Activated T-helper 1 cell treated with anti-CD3 and anti-CD28 coated beads, Interleukin-2, amount 50 U/mL, for 16 hours (primary cell): ENCODE results near the gene RFTN1.

ENCODE experiments used
- DNase-seq, 2 donors: peaks; one replicate each; pipeline ENCODE4 v3.0.0-alpha.2; 2020; ENCODE audit warnings: low read depth in 1 of 2, low spot score in 1 of 2

Gene RFTN1

DNA sequence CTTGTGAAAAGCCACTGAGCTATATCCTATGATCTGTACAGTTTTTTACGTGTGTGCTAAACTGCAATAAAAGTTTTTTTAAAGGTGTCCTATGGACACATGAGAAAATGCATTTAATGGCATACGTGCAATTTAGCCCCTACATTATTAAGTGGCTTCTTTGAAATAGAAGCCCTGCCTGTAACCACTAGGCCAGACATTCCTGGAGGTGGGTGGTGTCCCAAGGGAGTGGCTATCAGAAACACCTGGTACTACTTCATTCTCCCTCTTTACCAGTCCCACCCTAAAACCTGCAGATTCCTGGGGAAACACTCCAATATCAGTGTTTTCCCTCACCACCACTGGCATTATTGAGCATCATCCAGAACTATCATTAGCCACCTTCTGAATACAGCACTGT, 148.5 kb downstream of the RFTN1 start:
- no peak for DNase-seq

- no peak for DNase-seq
Observed at GRCh38 chr3:16364323-16364722, 149.2 kb downstream of the RFTN1 start.

GRCh38 chr3:16363636-16364035, 149.9 kb downstream of the RFTN1 start:
- DNase-seq: no peak

DNA sequence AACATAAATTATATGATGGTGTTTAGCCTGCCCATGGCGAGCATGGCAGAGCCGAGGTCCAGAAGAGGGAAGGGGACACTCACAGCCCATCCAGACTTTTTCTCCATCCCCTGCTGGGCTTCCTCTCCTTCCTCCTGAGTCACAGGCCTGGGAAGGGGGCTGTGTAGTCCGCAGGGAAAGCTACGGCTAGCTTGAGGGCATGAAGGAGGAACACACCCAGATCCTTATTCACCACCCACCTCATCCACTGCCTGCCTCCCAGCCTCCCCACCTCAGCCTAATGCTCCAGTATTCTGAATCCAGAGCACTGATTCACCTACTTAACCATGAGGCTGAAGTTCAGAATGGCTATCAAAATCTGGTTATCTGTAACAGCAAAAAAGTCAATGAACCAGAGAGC, 150.7 kb downstream of the RFTN1 start:
- no peak for DNase-seq

DNA sequence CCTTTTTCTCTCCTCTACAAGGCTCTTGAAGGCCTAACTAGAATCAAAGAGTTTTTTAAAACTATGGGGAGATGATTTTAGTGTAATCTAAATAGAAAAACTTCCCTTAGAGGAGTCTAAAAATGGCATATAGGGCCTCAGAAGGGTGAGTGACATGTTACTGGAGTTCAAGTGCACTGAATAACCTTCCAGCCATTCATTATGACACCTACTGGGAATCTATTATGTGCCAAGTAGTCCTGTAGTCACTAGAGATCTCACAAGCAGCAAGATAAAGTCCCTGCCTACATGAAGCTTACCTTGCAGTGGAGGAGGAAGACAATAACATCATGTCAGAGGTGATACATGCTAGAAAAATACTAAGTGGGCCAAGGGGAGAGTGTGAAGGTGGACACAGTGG, 152.4 kb downstream of the RFTN1 start:
- no peak for DNase-seq

DNA sequence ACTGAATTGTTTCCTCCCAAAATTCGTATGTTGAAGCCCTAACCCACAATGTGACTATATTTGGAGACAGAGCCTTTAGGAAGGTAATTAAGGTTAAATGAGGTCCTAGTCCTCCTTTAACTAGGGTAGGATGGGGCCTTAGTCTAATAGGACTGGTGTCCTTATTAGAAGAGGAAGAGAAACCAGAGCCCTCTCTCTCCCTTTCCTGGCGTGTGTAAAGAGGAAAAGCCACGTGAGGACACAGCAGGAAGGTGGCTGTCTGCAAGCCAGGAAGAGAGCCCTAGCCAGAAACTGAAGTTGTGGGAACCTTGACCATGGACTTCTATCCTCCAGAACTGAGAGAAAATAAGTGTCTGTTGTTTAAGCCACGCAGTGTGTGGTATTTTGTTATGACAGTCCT, 154.2 kb downstream of the RFTN1 start:
- no peak for DNase-seq

- no peak for DNase-seq
Observed at GRCh38 chr3:16358336-16358735, 155.2 kb downstream of the RFTN1 start.

DNA sequence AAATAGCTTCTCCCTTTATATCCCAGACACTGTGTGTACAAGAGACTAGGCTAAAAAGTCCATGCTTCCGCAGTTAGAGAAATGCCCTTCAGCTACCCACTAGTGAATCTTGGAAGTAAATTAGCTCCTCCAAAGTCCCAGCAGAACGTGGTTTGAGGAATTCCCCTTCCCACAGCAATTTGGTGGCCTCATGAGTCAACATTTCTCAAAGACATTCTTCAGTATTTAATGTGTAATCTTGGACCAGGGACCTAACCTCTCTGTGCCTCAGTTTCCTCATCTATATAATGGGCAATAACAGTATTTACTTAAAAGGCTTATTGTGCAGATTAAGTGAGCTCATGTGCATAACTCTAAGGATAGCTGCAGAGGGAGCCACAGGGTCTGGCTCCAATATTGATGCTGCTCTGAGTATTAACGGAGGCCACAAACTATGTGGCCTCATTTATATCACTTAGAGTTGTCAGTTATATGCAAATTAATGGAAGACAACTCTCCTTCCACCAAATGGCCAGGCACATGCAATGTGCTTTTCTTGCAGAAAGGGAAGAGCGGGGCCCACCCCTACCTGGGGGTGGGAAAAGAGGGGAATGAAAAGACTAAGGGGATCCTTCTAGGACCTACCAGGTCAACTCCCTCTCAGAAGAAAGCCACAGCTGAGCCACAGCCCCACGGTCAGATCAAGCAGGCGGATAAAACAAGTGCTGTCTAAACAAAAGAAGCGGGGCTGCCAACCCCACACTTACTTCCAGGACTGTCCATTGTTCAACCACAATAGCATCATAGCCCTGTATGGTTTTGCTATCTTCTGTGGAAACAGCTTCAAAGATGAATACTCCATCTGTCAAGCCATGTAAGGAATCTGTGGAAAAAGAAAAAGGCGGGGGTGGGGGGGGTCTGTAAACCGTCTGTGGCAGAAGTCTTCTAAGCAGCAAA, 156.0 kb downstream of the RFTN1 start:
- DNase-seq: no peak

GRCh38 chr3:16355828-16356227, 157.7 kb downstream of the RFTN1 start:
- no peak for DNase-seq

- DNase-seq: no peak
Observed at GRCh38 chr3:16354291-16354690, 159.2 kb downstream of the RFTN1 start.

DNA sequence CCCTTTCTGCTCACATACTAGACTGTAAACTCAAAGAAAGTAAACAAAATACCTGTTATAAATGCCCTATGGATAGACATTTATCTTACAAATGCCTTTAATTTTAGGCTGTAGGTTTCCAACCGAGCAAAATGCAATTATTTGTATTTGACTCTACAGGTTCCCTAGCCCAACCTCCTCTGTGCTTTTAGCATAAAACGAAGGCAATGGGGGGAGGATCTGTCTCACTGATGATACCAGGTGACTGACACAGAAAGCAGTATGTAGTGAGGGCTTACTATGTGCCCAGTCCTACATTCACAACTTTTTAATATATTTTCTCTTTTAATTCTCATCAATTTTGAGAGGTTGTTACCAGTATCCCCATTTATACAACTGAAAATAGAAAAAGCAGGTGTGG, 161.1 kb downstream of the RFTN1 start:
- DNase-seq: no peak

DNA sequence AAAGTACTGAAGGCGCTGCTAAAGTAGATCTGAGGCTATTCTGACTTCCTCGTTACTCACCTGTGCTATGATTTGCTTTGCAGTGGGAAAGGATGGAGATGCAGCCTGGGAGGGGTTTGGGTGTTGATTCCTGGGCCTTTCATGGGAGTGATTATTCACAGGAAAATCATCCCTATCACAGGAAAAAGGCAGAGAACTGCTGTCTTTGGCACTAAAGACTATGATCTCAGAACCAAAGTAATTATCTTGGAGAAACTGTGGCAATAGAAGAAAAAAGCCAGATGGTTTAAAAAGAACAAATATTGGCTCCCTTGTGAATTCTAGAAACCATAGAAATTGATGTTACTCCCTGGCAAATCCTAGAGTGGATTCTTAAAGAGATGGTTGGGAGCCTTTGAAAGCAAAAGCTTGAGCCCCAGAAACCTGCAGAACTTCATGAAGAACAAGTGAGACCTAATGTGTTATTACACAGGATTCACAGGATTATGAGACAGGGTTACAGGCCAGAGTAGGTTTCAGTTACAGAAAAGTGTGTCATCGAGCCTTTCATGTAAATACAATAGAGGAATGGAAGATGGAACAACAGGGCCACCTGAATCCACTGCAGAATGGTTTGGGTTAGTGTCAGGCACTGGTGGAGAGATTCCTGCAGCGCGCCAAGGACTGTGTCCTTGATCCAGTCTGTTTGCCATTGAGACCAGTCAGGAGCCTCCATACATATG, 162.7 kb downstream of the RFTN1 start:
- no peak for DNase-seq

DNA sequence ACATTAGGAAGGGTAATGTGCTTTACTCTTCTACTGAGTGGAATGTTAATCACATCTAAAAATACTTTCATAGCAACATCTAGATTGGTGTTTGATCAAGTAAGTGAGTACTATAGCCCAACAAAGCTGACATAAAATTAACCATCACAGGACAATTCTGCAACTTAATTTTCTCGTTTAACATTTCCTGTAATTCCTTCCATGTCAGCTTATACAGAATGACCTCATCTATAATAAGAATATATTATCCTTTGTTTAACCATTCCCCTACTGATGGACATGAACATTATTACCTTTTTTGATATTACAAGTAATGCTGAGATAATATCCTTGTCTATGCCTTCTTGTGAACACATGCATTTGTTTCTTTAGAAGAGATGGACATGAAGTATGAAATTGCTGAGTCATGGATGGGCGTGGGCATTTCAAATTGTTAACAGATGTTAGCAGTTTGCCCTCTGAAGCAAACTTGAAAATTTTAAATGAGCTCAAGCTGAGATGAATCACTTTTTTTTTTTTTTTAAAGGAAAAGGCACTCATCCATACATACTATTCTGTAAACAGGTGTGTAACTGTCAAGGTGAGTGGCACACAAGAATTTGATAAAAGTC, 163.4 kb downstream of the RFTN1 start:
- DNase-seq: no peak

GRCh38 chr3:16347548-16347947, 166.0 kb downstream of the RFTN1 start:
- no peak for DNase-seq

DNA sequence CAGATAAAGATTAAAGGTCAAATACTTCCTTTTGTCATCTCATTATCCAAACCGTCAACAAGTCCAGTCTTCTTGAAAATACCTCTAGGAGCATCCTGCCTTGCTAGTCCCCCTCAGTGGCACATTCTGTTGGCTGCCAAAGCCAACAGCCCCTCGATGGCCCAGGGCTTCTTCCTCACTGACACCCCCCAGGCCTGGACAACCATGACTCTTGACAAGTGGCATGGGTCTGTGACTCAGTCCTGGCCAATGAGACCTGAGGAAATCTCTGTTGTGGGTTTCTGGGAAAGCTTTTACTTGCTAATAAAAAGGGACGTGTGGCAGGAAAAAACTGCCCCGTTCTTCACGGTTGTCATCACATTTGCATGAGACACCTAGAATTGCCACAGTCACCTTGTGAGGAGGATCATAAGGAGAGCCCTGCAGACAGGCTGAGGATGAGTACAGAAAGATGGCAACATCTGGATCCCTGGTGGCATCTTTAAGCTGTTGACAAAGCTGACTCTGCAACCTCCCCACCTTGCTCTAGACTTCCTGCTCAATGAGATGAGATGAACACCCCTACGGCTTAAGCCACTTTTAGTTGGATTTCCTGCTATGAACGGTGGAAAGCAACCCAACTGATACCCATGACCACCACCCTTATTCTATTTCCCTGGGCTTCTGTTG, 167.0 kb downstream of the RFTN1 start:
- DNase-seq: no peak

DNA sequence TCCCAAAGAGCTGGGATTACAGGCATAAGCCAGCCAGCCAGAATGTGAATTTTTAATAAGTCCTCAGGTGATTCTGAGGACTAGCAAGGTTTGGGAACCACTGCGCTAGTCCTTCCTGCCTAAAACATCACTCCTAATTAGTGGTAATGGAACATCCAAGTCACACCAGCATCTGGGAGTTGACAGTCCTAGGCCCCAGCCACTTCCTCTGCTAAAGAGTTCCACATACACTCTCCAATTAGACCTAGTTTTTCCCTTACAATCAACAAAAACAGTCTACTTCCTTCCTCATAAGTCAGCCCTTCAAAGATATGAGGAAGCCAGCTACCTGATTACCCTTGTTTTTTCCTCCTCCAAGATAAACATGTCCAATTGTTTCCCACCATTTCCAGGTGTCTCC, 170.4 kb downstream of the RFTN1 start:
- no peak for DNase-seq

DNA sequence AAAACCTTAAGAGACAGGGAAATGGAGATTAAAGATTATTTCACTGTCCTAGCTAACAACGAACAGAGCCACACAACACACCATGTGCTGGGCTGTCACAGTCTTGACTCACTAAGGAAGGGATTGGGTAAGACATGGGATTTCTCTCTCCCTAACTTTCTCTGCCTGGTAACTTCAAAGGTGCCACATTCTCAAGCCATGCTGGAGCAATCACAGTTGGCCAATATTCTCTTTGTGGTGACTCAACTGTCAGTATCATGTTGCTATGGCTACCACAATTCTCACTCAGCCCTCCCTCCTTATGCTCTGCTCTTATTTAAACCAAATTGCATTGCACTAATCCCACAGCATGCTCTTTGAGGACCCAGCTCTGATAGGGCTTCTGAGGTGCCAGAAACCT, 174.5 kb downstream of the RFTN1 start:
- no peak for DNase-seq

- no peak for DNase-seq
Observed at GRCh38 chr3:16337856-16338540, 175.5 kb downstream of the RFTN1 start.

GRCh38 chr3:16336825-16337224, 176.7 kb downstream of the RFTN1 start:
- no peak for DNase-seq

DNA sequence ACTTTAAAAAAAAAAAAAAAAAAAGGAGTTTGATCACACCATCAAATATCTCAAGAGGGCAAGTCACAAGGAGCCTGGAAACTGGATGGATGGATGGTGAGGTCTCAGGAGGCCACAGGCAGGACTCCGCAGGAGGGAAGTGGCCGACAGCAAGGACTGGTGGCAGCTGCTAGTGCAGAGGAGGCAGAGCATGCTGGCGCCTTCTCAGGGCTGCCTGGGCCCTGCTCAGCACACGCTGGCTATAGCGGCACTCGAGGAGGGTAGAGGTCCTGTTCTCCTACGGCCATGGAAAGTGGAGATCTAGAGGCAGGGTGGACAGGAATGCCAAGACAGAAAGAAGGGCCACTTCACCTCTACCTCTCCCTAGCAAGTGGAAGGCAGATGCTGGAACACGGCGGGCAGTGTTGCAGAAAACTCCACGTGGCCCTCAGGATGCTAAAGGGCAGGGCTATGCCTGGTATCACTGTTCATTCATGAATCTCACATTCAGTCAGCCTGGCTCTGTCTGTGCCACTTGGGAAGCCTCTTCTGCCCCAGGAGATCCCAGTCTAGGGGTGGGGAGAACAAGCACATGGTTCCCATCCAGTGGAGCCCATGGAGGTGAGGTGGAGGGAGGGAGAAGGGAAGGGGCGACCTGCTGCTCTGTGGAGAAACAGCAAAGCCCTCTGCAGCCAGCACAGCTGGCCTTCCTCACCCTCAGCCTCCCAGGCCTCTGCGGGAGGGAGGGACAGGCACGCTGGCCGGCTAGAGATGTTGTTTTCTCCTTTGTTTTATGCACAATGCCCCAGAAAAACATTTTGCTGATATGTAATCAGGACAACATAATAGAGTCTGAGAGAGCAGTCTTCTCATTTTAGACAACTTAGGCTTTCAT, 177.5 kb downstream of the RFTN1 start:
- no peak for DNase-seq
